Stimulated activated CD8-positive, alpha-beta memory T cell treated with anti-CD3 and anti-CD28 coated beads, Interleukin-7, amount 100 ng/mL, for 4 hours (primary cell): Measurements from ENCODE around the gene CDH2.

Experiments
- DNase-seq, 2 donors: peaks; one replicate each; pipeline ENCODE4 v3.0.0-alpha.2; 2020; ENCODE audit warnings: low read depth in 2 of 2

CDH2 gene

GRCh38 chr18:28088477-28088876 lies 88.5 kb downstream of the CDH2 start:
- no peak for DNase-seq

- no peak for DNase-seq
These were observed 90.0 kb downstream of the CDH2 start for GRCh38 chr18:28086670-28087552.

GRCh38 chr18:28081516-28081915 lies 95.4 kb downstream of the CDH2 start:
- DNase-seq, result no peak

- no peak for DNase-seq
These were observed 96.0 kb downstream of the CDH2 start for GRCh38 chr18:28080876-28081300.

GRCh38 chr18:28079883-28080282 lies 97.0 kb downstream of the CDH2 start:
- DNase-seq, result no peak

GRCh38 chr18:28078849-28079248 lies 98.1 kb downstream of the CDH2 start:
- no peak for DNase-seq

GRCh38 chr18:28078298-28078697 lies 98.6 kb downstream of the CDH2 start:
- DNase-seq, result no peak

- no peak for DNase-seq
These were observed 101.4 kb downstream of the CDH2 start for GRCh38 chr18:28075501-28075900.

GRCh38 chr18:28074076-28074475 lies 102.9 kb downstream of the CDH2 start:
- no peak for DNase-seq

- DNase-seq, result no peak
These were observed 103.3 kb downstream of the CDH2 start for GRCh38 chr18:28073658-28074057.

GRCh38 chr18:28071199-28071598 lies 105.7 kb downstream of the CDH2 start:
- DNase-seq, result no peak

GRCh38 chr18:28068207-28068606 lies 108.7 kb downstream of the CDH2 start:
- DNase-seq, result no peak

- DNase-seq, result no peak
These were observed 109.6 kb downstream of the CDH2 start for GRCh38 chr18:28067346-28067745.

GRCh38 chr18:28065793-28066186 lies 111.1 kb downstream of the CDH2 start:
- no peak for DNase-seq

GRCh38 chr18:28065031-28065792 lies 111.7 kb downstream of the CDH2 start:
- no peak for DNase-seq

- no peak for DNase-seq
These were observed 113.0 kb downstream of the CDH2 start for GRCh38 chr18:28063926-28064325.

- no peak for DNase-seq
These were observed 113.6 kb downstream of the CDH2 start for GRCh38 chr18:28063271-28063761.

- no peak for DNase-seq
These were observed 114.5 kb downstream of the CDH2 start for GRCh38 chr18:28062443-28062842.

- DNase-seq, result no peak
These were observed 117.1 kb downstream of the CDH2 start for GRCh38 chr18:28059861-28060260.

GRCh38 chr18:28050545-28050944 lies 126.4 kb downstream of the CDH2 start:
- DNase-seq, result no peak

GRCh38 chr18:28048612-28049011 lies 128.3 kb downstream of the CDH2 start:
- no peak for DNase-seq

GRCh38 chr18:28045880-28046279 lies 131.1 kb downstream of the CDH2 start:
- no peak for DNase-seq
